Left ventricle myocardium inferior (tissue), 1 donor: ENCODE data around the gene GAS2L2. TPM values are rescaled to one million over a fixed set of nuclear protein-coding genes. Genes with fewer than 3 reads are reported as not detected.

ENCODE experiments used
- DNase-seq: peaks from one replicate; pipeline ENCODE4 v3.0.0-alpha.2; 2020
- H3K27ac ChIP-seq: fragments of 200-600 bp; replicated peaks from 2 replicates; pipeline ENCODE4 v1.8.0; 2021
- H3K27me3 ChIP-seq: fragments of 200-600 bp; 2 replicates; pipeline ENCODE4 v1.8.0; 2021; ENCODE audit warnings: low read depth
- H3K36me3 ChIP-seq: fragments of 200-600 bp; 2 replicates; pipeline ENCODE4 v1.8.0; 2021
- H3K4me1 ChIP-seq: fragments of 200-600 bp; 2 replicates; pipeline ENCODE4 v1.8.0; 2021
- H3K4me3 ChIP-seq: fragments of 200-600 bp; 2 replicates; pipeline ENCODE4 v1.8.0; 2021; ENCODE audit warnings: mild to moderate bottlenecking, moderate library complexity
- H3K9me3 ChIP-seq: fragments of 200-600 bp; replicated peaks from 2 replicates; pipeline ENCODE4 v1.8.0; 2021
- intact Hi-C: fragments of 100-400 bp; cut with micrococcal nuclease; formaldehyde crosslinking; loops from one replicate; pipeline ENCODE4 v1.11.0; 2022
- total RNA-seq: library from RNA; stranded (reverse); fragmentation: NEBNext Ultra II Directional; extraction: Animal tissue kit (Norgen Biotek cat#: 25700); gene quantifications from one replicate; pipeline ENCODE4 v1.2.1, GENCODE V29; 2021
- TF ChIP-seq, protein P1 (sequence below): fragments of 200-600 bp; IDR thresholded peaks from 2 replicates; pipeline ENCODE4 v1.8.0; 2021; ENCODE audit warnings: antibody characterized with exemption, mild to moderate bottlenecking, borderline replicate concordance
- donor health status: DM: no; HTN: yes; CAD: no; lungs with severe emphysema.

Gene GAS2L2
- total RNA-seq, 1 donor from 2014 or later, result 0.08 TPM

DNA sequence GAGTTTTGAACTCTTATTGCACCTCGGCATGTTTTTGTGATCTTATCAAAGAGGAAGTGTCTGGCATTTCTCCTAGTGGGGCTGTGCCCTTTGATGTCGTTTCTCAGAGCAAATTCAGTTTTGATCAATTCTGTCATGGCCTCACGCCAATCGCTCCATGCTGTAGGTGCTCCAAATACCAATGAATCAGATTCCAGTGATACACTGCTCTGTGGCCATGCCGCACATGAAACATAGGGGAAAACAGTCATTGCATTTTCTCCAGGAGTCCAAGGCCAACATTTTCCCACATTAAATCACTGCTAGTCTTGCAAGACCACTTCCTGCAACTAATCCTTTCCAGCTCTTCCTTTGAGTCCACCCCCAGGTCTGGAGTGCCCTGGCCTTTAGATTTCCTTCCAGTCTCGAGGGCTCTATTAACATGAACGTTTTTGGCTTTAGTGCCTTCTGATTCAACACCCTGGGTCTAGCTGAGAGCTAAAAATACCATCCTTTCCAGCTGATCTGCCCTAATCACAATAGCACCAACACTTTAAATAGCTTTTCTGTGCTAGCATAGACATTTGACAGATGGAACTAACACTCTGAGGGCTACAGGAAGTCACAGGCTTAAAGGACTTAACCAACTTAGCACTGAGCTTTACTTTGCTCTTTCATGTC lies 39.8 kb downstream of the GAS2L2 start:
- H3K4me3 ChIP-seq, result peak overlapping the region; percentile 19
- H3K36me3 ChIP-seq, result peaks cover 33% of the 10 kb centered on the region
- DNase-seq, result no peak
- peaks cover 91% of the 10 kb centered on the region for H3K4me1 ChIP-seq
- no peaks in the 10 kb centered on the region for H3K9me3 ChIP-seq
- intact Hi-C loops, result no loop called here
- H3K27ac ChIP-seq, result peak overlapping the region; percentile 90
- TF ChIP-seq, protein P1, sequence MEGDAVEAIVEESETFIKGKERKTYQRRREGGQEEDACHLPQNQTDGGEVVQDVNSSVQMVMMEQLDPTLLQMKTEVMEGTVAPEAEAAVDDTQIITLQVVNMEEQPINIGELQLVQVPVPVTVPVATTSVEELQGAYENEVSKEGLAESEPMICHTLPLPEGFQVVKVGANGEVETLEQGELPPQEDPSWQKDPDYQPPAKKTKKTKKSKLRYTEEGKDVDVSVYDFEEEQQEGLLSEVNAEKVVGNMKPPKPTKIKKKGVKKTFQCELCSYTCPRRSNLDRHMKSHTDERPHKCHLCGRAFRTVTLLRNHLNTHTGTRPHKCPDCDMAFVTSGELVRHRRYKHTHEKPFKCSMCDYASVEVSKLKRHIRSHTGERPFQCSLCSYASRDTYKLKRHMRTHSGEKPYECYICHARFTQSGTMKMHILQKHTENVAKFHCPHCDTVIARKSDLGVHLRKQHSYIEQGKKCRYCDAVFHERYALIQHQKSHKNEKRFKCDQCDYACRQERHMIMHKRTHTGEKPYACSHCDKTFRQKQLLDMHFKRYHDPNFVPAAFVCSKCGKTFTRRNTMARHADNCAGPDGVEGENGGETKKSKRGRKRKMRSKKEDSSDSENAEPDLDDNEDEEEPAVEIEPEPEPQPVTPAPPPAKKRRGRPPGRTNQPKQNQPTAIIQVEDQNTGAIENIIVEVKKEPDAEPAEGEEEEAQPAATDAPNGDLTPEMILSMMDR, result no peak
- no peaks in the 10 kb centered on the region for H3K27me3 ChIP-seq

DNA sequence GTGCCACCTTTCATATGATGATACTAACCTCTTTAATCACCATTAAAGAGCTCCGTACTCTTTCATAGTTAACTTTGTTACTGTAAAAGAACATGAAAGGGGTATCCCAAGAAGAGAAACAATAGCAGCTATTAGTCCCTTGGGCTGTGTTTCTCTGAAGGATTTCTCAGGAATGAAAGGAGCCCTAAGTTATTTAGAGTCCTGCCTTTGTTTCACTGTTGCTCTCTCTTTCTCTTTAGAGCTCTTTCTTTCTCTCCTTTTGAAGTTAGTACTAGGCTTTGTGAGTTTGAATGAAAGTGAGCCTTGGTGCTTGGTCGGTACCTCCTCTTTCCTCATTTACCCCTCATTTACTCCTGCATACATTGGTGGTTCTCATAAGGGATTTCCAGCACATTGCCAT lies 42.1 kb downstream of the GAS2L2 start:
- intact Hi-C loops, result no loop called here
- no peaks in the 10 kb centered on the region for H3K9me3 ChIP-seq
- peaks cover 24% of the 10 kb centered on the region for H3K36me3 ChIP-seq
- TF ChIP-seq, protein P1, result no peak
- DNase-seq, result no peak
- peaks cover 79% of the 10 kb centered on the region for H3K4me1 ChIP-seq
- no peak overlapping the region for H3K27ac ChIP-seq
- H3K27me3 ChIP-seq, result no peaks in the 10 kb centered on the region
- no peak overlapping the region for H3K4me3 ChIP-seq

DNA sequence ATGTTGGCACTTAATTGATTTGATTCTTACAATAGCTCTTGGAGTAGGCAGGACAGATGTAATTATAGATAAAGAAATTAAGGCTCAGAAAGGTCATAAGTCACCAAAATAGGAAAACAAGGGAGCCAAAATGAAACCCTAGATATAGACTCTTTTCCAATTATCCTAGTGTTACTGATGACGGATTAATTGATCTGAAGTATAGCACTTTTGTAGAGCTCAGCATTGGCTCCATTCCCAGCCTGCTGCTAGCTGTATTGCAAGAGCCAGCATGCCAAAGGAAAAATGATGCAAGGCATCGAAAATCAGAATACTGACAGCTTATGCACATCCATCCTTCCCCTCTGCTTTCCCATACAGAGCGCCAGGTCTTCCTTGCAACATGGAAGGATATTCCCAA lies 43.2 kb downstream of the GAS2L2 start:
- TF ChIP-seq, protein P1, result no peak
- Histone ChIP-seq H3K4me3 (no peak overlapping the region), H3K4me1 (peaks cover 68% of the 10 kb centered on the region)

DNA sequence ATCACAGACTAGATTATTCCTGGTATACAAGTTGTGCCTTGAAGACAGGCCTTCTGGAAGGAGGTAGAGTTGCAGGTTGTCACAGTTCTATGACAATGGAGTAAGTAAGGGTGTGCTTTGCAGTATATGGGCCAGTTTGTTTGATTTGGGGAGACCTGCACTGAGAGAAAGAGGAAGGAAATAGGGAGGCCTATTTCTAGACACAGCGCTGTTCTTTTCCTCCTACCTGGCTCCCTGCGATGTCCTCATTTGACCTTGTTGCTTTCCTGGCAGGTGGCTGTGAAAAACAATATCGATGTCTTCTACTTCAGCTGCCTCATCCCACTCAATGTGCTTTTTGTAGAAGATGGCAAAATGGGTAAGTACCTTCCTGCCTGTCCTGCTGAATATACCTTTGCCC lies 44.1 kb downstream of the GAS2L2 start:
- Histone ChIP-seq H3K36me3 (peaks cover 24% of the 10 kb centered on the region), H3K27me3 (no peaks in the 10 kb centered on the region), H3K9me3 (no peaks in the 10 kb centered on the region), H3K27ac (peak overlapping the region; percentile 12), H3K4me1 (peaks cover 59% of the 10 kb centered on the region), H3K4me3 (no peak overlapping the region)
- TF ChIP-seq, protein P1, result no peak
- intact Hi-C loops, result no loop called here
- no peak for DNase-seq

More for the DNA sequence above, 43.2 kb downstream of the GAS2L2 start:
- intact Hi-C loops, result no loop called here
- H3K9me3 ChIP-seq, result no peaks in the 10 kb centered on the region
- no peaks in the 10 kb centered on the region for H3K27me3 ChIP-seq
- DNase-seq, result no peak
- H3K36me3 ChIP-seq, result peaks cover 24% of the 10 kb centered on the region
- no peak overlapping the region for H3K27ac ChIP-seq

DNA sequence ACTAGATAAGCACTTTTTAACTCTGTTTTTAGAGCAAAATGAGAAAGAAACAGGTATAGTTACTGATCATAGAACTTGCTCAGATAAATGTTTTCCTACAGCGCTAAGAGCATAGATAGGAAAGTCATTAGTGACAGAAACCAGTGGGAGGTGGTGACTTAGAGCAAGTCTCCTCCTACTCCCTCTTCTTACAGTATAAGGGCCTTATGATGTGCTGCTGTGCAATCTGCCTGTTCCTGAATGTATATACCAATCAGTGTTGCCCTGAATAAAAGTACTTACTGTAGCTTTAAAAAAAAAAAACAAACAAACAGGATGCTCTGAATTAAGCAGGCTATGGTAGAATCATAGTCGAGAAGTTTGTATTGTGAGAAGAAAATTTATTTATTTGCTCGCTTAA lies 44.9 kb downstream of the GAS2L2 start:
- H3K4me1 ChIP-seq, result peaks cover 52% of the 10 kb centered on the region

More for the DNA sequence above, 44.9 kb downstream of the GAS2L2 start:
- TF ChIP-seq, protein P1, result no peak
- H3K27ac ChIP-seq, result no peak overlapping the region
- H3K27me3 ChIP-seq, result no peaks in the 10 kb centered on the region
- H3K9me3 ChIP-seq, result no peaks in the 10 kb centered on the region
- peaks cover 24% of the 10 kb centered on the region for H3K36me3 ChIP-seq
- no peak for DNase-seq
- intact Hi-C loops, result no loop called here
- H3K4me3 ChIP-seq, result no peak overlapping the region
